Measurements from ENCODE around the gene GLYR1. TPM values are rescaled to one million over a fixed set of nuclear protein-coding genes. Genes with fewer than 3 reads are reported as not detected.

GLYR1 gene
- total and polyA plus RNA-seq, 4 donors = 36.2 to 88.1 (median 70.2) TPM

DNA sequence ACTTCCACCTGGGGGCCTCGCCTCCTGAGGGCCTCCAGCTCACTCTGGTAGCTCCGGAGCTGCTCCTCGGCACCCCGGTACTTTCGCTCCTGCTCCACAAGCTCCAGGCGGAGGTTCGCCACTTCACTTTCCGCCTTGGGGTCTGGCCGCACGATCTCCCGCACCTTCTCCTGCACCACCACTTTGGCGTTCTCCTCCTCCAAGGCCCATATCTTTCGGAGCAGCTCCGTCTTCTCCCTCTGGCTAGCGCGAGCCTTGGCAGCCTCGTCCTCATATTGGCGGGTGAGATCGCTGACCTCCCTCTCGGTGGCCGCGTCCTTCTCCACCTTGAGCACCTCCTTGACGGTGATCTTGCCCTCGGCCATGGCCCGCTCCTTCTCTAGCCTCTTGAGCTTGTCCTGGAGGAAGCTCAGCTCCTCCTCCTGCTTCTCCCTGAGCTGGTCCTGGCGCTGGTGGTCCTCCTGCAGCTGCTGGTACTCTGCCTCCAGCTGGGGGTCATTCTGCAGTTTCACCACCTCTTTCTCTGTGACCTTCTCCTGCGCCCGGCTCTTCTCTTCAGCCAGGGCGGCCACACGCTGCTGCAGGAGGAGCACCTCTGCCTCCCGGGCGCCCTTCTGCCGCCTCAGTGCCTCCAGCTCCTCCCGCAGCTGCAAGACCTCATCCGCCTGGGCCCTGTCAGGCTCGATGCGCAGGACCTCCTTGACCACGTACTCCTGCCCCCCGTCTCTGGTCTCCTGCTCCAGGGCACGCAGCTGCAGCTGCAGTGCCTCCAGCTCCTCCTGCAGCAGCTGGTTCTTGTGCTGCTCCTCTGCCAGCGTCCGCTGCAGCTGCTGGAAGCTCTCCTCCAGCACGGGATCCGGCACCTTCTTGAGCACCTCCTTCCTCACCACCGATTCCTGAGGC lies 38.1 kb upstream of the GLYR1 start:
- no peaks in the 10 kb centered on the region for H3K27me3 ChIP-seq (ENCODE audit: control insufficient read depth in 3 of 3, insufficient read depth in 3 of 3, low read length in 2 of 3)
- TF ChIP-seq CTCF (IDR thresholded peaks at IDR 0.05; ENCODE audit: control extremely low read depth, extremely low read depth) = no peak
- H3K9ac ChIP-seq (ENCODE audit: insufficient read depth in 1 of 2, low read length in 2 of 2) = no peak overlapping the region
- no peak overlapping the region for H3K4me3 ChIP-seq
- no peaks in the 10 kb centered on the region for H3K9me3 ChIP-seq (ENCODE audit: control insufficient read depth in 4 of 4, insufficient read depth in 3 of 4, low read length in 3 of 4)
- WGBS, 2 donors = 95 to 96% methylated on average over 44 to 45 of the region's 45 CpGs
- H3K27ac ChIP-seq (ENCODE audit: low read depth in 1 of 2, low read length in 1 of 2) = no peak overlapping the region
- ATAC-seq (ENCODE audit: insufficient read depth, low FRiP score) (no peak), DNase-seq (no peak)
- H3K4me1 ChIP-seq (ENCODE audit: control insufficient read depth in 5 of 5, insufficient read depth in 5 of 5, low read length in 5 of 5) = peaks cover 0 to 8% (median 0%) of the 10 kb centered on the region in 5 donors
- H3K36me3 ChIP-seq (ENCODE audit: control insufficient read depth in 4 of 4, insufficient read depth in 4 of 4, low read length in 4 of 4) = peaks cover 21 to 71% (median 29%) of the 10 kb centered on the region in 4 donors

GRCh38 chr16:4884209-4884608 lies 37.1 kb upstream of the GLYR1 start:
- no peak overlapping the region for H3K4me3 ChIP-seq
- no peaks in the 10 kb centered on the region for H3K9me3 ChIP-seq (ENCODE audit: control insufficient read depth in 4 of 4, insufficient read depth in 3 of 4, low read length in 3 of 4)
- no peak for TF ChIP-seq CTCF (IDR thresholded peaks at IDR 0.05; ENCODE audit: control extremely low read depth, extremely low read depth)
- no peak overlapping the region for H3K27ac ChIP-seq (ENCODE audit: low read depth in 1 of 2, low read length in 1 of 2)
- no peak for ATAC-seq (ENCODE audit: insufficient read depth, low FRiP score)
- DNase-seq = no peak
- WGBS, 2 donors = 95 to 98% methylated on average over 34 of the region's 34 CpGs
- no peaks in the 10 kb centered on the region for H3K27me3 ChIP-seq (ENCODE audit: control insufficient read depth in 3 of 3, insufficient read depth in 3 of 3, low read length in 2 of 3)
- peaks cover 0 to 8% (median 0%) of the 10 kb centered on the region in 5 donors for H3K4me1 ChIP-seq (ENCODE audit: control insufficient read depth in 5 of 5, insufficient read depth in 5 of 5, low read length in 5 of 5)
- H3K36me3 ChIP-seq (ENCODE audit: control insufficient read depth in 4 of 4, insufficient read depth in 4 of 4, low read length in 4 of 4) = peaks cover 29 to 71% (median 35%) of the 10 kb centered on the region in 4 donors
- H3K9ac ChIP-seq (ENCODE audit: insufficient read depth in 1 of 2, low read length in 2 of 2) = no peak overlapping the region

DNA sequence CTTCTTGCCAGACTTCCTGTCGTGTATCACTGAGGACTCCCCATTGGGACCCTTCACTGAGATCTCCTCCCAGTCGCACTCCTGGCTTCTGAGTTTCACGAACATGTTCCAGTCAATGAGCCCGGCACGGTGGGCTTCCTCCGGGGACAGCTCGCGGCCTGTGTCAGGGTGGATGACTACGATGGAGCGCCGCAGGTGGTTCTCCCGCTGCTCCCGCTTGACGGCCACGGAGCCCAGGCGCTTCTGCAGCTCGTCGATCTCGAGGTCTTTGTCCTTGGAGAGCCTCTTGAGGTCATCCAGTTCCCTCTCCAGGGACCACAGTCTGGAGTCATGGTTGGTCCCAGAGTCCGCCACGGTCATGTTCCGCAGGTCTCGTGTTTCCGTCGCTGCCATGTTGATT lies 36.4 kb upstream of the GLYR1 start:
- no peak overlapping the region for H3K9ac ChIP-seq (ENCODE audit: insufficient read depth in 1 of 2, low read length in 2 of 2)
- peaks cover 0 to 8% (median 0%) of the 10 kb centered on the region in 5 donors for H3K4me1 ChIP-seq (ENCODE audit: control insufficient read depth in 5 of 5, insufficient read depth in 5 of 5, low read length in 5 of 5)
- no peak for TF ChIP-seq CTCF (IDR thresholded peaks at IDR 0.05; ENCODE audit: control extremely low read depth, extremely low read depth)
- no peak overlapping the region for H3K27ac ChIP-seq (ENCODE audit: low read depth in 1 of 2, low read length in 1 of 2)
- H3K36me3 ChIP-seq (ENCODE audit: control insufficient read depth in 4 of 4, insufficient read depth in 4 of 4, low read length in 4 of 4) = peaks cover 29 to 70% (median 38%) of the 10 kb centered on the region in 4 donors
- DNase-seq (no peak), ATAC-seq (ENCODE audit: insufficient read depth, low FRiP score) (no peak)
- 96 to 98% methylated on average over 25 of the region's 25 CpGs for WGBS, 2 donors
- H3K9me3 ChIP-seq (ENCODE audit: control insufficient read depth in 4 of 4, insufficient read depth in 3 of 4, low read length in 3 of 4) = no peaks in the 10 kb centered on the region
- no peak overlapping the region for H3K4me3 ChIP-seq
- H3K27me3 ChIP-seq (ENCODE audit: control insufficient read depth in 3 of 3, insufficient read depth in 3 of 3, low read length in 2 of 3) = no peaks in the 10 kb centered on the region

All from lung (tissue), 12 donors.